Measurements from ENCODE around the gene BNC2.

BNC2 gene

DNA sequence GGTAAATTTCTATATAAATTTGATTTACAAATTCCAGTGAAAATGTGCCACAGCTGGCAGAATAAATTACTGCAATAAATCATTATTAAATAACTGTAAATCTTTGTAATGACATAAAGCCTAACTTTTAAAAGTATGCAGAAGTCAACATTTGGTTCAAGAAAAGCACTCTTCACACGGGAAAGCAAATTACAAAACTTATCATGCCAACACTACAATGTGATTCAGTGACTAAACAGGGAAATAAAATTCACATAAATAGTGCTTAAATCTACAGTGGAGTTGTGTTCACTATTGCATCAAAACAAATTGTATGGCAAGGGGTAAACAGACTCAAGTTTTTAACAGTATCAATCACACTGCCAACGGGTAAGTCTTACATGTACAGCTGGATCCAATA lies 117.2 kb downstream of the BNC2 start:
- DNase-seq, result no peak

DNA sequence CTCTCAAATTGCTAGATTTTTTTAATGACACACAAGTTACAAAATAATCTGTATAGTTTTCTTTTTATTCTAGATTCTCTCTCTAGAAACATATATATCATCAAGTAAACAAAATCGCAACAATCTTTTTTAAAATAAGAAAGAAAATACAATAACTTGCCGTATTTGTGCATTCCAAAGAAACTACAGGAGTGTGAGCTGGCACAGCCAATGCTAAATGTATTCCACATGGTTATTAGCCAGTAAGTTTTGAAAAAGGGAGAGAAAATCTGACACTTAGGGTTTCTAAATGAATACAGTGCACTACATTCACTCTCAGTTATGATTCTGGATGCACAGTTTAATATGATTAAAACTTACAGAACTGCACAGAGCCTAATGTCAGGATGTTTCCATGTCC lies 117.9 kb downstream of the BNC2 start:
- no peak for DNase-seq

DNA sequence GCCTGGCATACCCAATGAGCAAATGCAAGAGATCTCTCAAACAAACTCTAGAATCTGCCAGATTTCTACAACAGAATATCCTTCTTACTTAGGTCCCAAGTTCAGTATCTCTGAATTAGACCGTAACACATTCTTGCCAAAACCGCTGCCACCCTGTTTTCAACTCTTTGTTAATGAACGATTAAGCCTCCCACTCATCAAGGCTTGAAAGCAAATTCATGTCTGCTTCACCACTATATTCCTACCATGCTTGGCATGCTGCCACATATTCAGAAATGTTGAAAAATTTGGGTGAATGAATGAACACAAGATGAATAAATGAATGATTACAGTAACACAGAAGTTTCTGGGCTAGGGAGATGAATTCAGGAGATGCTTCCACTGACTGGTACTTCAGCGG lies 119.9 kb downstream of the BNC2 start:
- DNase-seq, result no peak

DNA sequence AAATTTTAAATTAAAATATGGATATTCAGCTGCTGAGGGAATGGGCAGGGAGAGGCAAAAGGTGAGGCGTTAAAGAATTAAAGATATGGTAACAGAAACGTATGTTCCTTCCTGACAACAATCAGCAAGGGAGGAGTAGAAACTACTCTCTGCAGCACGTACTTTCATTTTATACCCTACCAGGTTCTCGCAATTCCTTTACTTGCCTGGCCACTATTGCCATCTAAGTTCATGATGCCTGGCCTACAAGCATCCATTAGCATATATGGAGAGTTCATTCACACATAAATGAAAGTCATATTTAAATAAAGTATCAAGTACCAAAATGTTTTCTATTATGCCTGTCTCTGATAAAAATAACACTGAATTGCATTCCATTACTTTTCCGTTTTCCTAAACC lies 125.1 kb downstream of the BNC2 start:
- DNase-seq, result no peak

DNA sequence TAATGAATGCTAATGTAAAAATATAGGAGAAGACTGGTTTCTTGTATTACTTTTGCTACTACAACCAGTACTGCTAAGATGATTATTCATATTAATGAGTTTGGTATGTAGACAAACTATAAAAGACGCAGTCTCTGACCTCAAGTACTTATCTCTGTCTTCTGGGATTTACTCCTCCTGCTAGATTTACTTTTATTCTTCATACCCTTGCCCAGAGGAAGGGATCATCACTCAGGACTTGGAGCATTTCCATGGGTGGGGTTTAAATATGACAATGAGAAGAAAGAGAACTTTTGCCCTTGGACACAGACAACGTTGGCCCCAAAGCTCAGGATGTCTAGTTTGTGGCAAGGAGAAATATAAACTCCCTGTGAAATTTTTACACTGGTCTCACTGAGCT lies 126.1 kb downstream of the BNC2 start:
- DNase-seq, result no peak

DNA sequence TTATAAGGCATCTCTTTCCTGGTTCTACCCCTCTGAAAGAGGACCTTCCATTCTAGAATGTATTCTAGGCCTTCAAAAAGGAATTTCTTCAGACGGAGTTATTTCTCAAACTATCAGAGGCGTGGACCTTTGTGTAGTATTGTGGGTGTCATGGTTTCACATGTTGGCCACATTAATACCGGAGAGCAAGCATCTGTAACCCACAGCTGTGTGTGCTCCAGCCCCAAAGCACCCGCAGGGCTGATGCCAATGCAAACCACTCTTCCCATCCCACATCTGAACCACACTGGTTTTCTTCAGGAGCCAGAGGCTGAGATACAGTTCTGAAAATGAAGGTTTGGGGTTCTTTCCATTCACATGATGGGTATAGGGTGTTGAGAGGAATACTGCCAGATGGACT lies 127.1 kb downstream of the BNC2 start:
- no peak for DNase-seq

DNA sequence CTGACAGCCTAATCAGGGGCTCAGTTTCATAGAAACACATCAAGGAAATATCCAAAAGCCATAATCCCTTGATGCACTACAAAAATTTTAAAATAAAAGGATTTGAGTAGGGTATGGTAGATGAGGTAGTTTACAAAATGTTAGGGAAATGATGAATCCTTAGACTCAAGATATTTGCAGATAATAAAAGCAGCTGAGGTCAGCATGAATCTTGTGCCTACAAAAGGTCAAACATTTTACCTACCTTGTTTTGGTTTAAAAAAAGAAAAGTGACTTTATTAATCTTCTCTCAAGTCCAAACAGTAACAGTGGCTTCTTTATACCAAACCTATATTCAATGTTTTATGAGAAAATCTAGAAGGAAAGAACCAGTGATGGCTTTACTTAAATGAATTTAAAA lies 135.5 kb downstream of the BNC2 start:
- no peak for DNase-seq

DNA sequence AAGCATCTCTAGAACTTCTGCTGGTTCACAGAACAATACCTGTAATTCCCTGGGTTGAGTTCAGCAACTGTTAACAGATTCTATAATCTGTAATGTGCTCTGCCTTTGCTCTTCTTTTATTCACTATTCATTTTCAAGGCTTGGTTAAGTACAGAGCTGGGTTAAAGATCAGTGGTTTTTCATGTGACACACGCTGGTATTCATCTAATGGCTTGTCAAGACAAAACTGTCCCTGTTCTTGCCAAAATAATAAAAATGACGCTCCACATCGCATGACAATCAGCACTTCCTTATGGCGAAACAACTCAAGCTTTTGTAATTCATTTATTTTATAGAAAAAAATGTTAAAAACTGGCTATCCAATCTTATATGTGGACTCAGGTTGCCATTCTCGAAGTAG lies 137.9 kb downstream of the BNC2 start:
- DNase-seq, result peak; percentile 57

DNA sequence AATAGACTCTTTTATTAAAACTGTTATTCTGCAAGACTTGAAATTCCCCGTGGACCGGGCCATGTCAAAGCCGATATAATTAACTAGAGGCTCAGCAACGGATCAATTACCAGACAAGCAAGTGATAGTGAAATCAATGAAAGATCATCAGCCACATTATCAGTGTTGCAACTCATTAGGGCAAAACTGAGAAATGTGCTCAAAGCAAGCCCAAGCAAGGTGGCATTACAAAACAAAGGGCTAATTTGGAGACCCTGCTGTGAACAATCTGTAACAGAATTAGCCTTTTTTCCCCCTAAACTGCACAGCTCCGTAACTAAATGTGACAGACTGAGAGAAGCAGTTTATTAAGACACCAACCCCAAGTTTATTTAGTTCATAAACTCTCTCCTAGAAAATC lies 140.3 kb downstream of the BNC2 start:
- no peak for DNase-seq

DNA sequence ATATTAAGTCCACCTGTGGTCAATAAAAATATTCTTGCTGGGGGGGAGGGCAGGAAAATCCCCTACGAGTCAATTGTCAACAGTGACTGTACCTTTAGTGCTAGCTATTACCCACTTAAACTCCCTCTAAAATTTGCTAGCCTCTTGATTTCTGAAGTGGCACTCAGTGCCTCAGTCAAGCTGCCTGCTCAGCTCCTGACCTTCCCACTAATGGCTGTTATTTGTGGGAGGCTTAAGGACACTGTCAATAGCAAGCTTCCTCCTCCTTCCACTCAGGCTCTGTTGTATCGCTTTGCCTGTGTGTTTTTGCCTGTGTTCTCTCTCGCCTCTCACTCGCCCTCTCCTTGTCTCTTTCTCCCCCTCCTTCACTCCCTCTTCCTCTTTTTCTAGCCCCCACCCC lies 140.8 kb downstream of the BNC2 start:
- DNase-seq, result peak; percentile 57

DNA sequence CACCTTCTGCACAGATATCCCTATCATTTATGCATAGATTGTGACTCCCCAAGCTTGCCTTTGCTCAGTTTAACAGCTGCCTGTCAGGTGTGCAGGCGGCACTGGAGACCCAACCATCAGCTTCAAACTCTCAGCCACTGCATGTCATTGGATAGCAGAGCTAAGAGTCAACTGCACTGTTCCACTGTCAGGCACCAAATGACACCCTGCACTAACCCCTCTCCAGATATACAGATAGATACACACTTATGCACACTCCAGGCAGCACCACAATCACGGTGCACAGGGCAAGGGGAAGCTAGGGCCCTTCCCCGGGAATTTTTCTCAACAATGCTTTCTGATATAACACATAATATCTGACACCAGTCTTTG lies 142.3 kb downstream of the BNC2 start:
- DNase-seq, result peak; percentile 91

DNA sequence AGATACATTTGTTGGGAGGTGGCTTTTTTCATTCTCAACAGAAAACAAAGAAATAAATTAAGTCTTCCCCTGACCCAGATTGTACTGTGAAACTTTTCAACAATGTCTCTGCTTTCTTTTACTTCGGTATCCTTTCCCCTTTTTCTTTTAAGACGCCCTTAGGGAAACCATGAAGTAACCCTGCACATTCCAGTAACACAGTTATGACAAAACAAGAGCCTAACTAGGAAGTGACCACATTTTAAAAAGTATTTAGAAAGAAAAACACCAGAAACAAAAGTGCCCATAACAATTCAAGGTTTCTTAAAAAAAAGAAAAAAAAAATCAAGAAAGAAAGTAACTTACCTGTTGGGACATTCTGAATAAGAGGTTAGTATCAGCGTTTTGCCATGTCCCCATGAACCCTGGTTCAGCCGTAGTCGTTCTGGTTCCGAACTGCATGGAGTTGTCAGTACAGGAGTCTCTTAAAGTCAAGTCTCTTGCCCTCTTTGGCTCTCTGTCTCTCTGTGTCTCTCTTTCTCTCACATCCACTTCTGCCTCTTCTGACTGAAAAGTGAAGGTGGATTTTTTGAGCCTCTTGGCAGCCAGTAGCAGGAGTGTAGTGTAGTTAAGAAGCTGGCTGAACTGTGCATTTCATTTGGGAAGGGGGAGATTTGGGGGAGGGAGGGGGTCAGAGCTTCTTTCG lies 142.9 kb downstream of the BNC2 start:
- peak; percentile 79 for DNase-seq

DNA sequence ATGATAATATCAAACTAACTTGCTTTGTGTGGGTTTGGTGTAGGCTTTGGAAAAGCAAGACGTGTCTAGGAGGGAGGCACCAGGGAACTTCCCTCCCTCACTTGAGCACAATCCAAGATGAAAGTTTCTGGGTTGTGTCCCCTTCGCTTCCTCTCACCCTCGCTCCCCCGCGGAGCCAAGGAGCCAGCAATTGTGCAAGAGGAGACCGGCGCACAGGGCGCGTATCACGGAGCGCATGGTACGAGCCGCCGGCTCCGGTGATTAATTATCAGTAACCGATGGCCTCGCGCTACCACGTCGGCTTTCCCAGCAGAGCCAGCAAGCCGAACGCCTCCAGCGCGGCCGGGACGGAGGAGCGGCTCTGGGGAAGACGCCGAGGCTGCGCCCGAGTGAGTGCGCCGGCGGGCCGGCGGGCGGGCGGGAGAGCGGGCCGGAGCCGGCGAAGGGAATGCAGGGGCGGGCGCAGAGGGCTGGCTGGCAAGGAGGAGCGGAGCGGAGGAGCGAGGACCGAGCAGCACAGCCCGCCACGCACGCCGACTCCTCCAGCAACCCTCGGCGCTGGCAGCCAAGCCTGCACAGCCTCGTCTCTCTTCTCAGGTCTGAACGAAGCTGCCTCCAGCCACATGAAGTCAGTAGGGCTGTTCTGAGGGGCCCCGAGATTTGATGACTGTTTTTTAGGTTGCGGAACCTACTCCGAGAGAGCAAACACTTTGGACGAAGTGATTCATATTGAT lies 143.6 kb downstream of the BNC2 start:
- peak; percentile 86 for DNase-seq

DNA sequence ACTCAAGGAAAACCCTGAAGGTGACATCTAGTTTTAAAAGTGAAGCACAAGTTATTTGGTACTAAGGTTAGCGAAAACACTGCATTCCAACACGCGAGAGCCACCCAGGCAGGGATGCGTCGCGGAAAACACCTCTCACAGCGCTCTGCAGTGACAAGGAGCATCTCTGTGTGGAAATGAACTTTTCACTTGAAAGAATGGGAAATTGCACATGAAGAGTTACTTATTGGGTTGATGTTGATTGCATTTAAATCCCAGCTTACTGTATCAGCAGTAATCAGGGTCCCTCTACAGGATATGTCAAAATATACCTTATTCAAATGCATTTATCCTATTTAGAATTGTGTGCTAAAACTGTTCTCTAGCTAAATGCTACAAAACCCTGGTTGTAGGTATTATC lies 144.4 kb downstream of the BNC2 start:
- DNase-seq, result peak; percentile 73

DNA sequence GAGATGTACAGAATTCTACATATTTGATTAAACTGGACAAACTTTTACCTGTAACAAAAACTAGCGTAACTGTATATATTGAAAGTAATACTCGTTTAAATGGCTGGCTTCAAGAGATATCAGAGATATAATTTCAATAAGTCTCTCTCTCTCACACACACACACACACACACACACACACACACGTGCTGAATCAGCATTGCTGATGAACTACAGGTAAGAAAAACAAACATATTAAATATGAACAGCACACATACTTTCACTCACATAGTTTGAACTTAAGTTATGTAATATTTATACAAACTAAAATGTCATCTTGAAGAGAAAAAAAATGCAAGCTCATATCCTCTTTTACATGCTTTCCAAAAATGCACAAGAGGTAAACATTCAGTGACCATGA lies 145.4 kb downstream of the BNC2 start:
- DNase-seq, result peak; percentile 82

DNA sequence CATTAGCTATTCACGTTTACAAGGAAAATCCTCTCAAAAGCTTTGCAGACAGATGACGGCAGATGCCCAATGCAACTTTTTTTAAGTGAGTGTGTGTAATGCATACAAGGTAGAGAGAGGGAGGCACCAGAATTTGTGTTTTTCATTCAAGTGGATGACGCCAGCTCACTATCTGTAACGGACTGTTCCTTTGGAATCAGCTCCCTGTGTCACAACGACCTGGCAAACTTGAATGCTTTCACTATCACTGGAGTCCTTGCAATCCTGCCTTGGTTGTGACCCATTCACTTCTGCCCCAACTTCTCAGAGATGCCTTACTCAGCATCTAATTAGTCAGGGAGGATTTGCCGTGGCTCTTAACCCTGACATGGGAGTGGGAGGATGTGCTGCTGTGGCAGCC lies 148.5 kb downstream of the BNC2 start:
- DNase-seq, result peak; percentile 64

DNA sequence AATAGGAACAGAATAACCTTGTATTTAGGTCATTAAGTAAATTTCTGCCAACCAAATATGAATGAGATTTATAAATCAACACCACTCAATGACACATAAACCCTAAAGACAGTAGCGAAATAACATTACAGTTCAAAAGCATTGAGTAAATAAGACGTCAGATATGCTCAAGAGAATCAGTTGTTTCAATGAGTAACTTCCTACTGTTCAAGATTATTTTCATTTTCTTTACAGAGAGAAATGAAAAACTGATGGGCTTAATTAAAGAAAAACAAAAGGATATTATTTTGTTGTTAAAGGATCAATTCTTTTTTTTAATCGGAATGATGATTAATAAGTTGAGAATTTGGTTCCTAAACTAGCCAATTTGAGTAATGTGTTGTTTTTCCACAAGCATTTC lies 150.1 kb downstream of the BNC2 start:
- no peak for DNase-seq

DNA sequence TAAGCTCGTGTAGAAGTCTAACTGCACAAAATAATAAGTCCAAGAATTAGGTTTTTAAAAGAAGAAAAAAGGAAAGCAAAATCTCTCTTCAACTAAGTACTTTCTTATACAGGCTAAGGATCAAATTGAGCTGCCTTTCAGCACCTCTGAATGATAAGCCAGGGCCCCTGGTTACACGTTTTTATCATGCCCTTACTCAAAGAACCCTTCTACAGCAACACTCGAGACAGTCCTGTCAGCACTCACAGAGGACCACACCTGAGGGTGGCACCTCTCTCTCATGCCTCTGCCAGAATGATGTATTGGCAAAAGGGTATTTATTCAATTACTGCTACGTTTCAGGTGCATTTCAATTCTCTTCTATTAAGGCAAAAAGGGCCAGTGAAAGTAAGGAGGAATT lies 150.5 kb downstream of the BNC2 start:
- peak; percentile 54 for DNase-seq

DNA sequence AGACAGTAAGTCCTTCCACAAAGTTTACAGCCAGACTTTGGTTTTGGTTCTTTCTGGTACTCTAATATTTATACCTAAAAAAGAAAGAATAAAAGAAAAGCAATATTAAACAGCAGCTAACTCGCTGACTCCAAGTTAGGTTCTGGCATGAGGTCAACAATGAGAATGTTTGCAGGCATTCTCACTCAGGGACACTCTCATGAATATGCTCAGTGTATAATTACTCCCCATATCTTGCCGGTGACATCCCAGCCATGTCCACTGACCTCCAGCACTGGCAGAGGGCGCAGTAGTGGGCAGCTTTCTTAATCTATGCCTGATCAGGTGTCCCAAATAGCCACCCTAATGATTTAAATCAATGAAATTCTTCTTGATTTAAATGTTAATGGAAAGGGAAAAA lies 151.5 kb downstream of the BNC2 start:
- DNase-seq, result no peak

DNA sequence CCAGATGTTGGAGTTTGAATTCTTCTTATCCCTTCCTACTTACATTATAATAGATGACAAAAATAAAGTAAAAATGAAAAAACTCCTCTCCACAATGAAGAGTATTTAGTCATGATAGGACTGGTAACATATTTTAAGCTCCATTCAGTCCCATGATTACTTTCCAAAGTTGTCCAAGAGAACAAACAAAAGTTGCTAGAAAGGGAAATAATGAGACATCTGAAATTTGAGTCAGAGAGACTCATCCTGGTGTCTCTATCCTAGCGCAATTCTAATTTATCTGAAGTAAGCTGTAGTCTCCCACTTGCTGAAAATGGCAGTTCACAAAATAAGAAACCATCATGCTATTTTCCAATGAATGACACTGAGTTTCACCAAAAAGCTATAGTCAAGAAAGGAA lies 152.2 kb downstream of the BNC2 start:
- DNase-seq, result no peak

DNA sequence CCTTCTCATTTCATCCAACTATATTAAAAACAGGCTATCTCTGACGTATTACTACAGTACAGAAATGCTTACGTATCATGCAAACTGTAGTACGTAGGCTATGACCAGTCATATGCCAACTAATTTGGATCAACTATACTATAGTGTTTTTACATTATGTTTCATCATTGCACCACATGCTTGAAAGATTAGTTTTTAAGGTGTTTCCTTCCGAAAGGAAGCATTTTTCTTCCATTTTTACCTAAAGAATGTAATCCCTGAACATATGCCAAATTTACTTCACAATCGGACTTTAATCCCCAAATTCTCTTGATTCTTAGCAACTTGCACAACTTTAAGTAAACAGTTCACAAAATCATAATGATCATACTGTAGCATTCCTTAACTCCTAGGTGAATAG lies 153.9 kb downstream of the BNC2 start:
- no peak for DNase-seq

DNA sequence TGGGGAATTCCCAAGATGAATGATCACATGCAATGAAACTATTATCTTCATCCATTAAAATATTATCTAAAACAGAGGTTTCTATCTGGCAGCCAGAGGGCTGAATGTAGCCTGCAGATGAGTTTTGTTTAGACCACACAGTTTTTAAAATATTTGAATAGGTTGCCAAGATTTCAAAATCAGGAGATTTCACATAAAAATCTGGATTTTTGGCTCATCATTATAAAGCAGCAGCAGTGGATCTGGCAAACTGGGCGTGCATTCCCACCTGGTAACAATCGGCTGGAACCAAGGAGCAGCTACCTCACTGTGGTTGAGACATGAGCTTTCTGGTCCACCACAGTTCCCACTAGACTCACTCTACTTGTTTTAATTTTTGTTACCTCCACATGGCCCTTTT lies 155.1 kb downstream of the BNC2 start:
- no peak for DNase-seq

DNA sequence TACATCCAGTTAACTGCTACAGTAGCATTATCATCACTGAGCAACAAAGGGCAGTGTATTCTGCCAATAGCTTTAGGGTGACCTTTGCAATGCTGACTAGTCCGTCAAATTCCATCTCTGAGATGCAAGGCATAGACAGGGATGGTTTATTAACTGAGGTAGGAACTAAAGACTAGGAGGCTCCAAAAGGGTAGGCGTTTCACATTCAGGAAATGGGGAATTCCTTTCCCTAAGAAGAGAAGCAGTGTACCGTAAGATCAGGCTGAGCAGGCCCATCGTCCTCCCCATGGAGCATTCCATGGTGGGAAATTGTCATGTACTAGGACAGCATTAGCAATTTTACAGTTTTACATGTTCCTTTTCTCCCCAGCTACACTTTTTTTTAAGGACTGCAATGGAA lies 157.7 kb downstream of the BNC2 start:
- DNase-seq, result no peak

DNA sequence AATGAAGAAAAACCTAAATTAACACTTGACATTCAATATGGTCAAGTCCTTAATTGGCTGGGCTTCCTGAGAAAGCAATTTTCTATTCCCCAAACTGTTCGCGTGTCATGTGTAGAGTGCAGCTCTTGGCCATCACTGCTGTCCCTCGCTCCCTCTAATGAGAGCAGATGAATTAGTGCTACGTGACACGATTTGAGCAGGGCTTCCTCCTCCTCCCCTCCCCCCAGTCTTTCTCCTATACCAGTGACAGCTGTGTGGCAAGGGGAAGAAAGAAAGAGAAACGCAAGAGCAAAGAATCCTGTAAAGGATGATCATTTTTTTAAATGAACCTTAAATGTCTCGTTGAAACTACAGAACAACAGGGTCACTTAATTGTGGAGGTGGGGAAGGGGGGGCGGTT lies 159.6 kb downstream of the BNC2 start:
- DNase-seq, result peak; percentile 77

DNA sequence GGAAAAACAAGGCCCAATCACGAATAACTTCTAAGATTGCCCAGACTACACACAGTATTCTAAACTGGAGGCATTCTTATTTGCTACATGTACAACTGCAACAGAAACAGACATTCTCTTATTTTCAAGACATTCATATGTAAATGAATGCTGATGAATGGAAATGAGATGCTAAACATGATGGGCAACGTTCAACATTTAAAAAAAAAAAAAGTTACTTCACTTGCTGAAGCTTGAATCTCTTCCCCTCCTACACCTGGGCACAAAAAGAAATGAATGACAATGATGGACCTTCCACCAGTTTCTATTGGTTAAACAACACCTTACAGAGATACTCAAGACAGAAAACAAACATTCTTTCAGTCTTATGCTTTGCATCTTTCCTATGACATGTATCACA lies 160.5 kb downstream of the BNC2 start:
- peak; percentile 88 for DNase-seq
